ENCODE measurements around the gene C12orf75. TPM values are rescaled to one million over a fixed set of nuclear protein-coding genes. Genes with fewer than 3 reads are reported as not detected.

C12orf75 gene
- total RNA-seq, 1 donor from 2014 or later, result 43.1 TPM

- Mint-ChIP-seq H3K4me3 (no peak overlapping the region), H3K27me3 (no peaks in the 10 kb centered on the region), H3K9me3 (no peaks in the 10 kb centered on the region), H3K27ac (no peak overlapping the region), H3K36me3 (no peaks in the 10 kb centered on the region), H3K4me1 (ENCODE audit: unreplicated experiment) (peaks cover 29% of the 10 kb centered on the region)
- TF ChIP-seq, protein P1, sequence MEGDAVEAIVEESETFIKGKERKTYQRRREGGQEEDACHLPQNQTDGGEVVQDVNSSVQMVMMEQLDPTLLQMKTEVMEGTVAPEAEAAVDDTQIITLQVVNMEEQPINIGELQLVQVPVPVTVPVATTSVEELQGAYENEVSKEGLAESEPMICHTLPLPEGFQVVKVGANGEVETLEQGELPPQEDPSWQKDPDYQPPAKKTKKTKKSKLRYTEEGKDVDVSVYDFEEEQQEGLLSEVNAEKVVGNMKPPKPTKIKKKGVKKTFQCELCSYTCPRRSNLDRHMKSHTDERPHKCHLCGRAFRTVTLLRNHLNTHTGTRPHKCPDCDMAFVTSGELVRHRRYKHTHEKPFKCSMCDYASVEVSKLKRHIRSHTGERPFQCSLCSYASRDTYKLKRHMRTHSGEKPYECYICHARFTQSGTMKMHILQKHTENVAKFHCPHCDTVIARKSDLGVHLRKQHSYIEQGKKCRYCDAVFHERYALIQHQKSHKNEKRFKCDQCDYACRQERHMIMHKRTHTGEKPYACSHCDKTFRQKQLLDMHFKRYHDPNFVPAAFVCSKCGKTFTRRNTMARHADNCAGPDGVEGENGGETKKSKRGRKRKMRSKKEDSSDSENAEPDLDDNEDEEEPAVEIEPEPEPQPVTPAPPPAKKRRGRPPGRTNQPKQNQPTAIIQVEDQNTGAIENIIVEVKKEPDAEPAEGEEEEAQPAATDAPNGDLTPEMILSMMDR (conservative IDR thresholded peaks at IDR 0.05), result no peak
- DNase-seq (ENCODE audit: extremely low spot score, unreplicated experiment), result no peak
Measured at GRCh38 chr12:105406497-105406896, 76.0 kb downstream of the C12orf75 start.

- Mint-ChIP-seq H3K27me3 (no peaks in the 10 kb centered on the region), H3K4me1 (ENCODE audit: unreplicated experiment) (peaks cover 24% of the 10 kb centered on the region), H3K4me3 (no peak overlapping the region), H3K27ac (no peak overlapping the region), H3K36me3 (no peaks in the 10 kb centered on the region), H3K9me3 (no peaks in the 10 kb centered on the region)
- DNase-seq (ENCODE audit: extremely low spot score, unreplicated experiment), result no peak
- TF ChIP-seq, protein P1 (conservative IDR thresholded peaks at IDR 0.05), result no peak
Measured at GRCh38 chr12:105409279-105409678, 78.8 kb downstream of the C12orf75 start.

DNA sequence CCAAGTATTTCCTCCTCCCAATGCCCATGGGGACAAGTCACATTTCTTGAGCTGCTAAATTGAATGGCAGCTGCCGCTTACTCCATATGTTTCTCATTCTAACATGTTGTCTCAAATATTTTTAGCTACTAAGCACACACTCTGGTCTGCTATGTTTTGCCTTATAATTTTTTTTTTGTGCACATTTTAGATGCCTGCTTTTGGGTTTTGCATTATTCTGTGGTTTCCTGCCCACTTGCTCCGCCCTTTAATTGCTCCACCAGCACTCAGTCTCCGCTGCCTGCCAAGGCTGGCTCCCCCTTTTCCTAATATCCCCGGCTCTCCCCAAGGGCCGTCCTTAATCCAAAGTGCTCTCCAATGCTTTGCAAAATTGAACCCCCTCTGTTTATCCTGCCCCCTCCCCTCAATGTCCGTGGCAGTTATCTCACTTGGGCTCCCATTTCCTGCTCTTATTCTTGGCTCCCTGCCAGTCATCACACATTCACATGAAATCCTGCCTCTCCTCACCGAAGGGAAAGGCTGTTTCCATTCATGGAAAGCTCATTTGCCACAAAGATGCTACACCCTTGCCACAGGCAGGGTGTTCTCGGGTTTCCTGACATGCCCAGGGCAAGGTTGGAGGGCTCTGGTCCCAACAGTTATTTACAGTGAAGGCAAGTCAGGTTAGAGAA is 79.4 kb downstream of the C12orf75 start:
- H3K27ac Mint-ChIP-seq, result peak overlapping the region; percentile 27
- TF ChIP-seq, protein P1 (conservative IDR thresholded peaks at IDR 0.05), result no peak
- no peak for DNase-seq (ENCODE audit: extremely low spot score, unreplicated experiment)
- H3K4me1 Mint-ChIP-seq (ENCODE audit: unreplicated experiment), result peaks cover 24% of the 10 kb centered on the region
- no peaks in the 10 kb centered on the region for H3K9me3 Mint-ChIP-seq
- peak overlapping the region; percentile 54 for H3K4me3 Mint-ChIP-seq
- no peaks in the 10 kb centered on the region for H3K27me3 Mint-ChIP-seq
- H3K36me3 Mint-ChIP-seq, result no peaks in the 10 kb centered on the region

- no peak for DNase-seq (ENCODE audit: extremely low spot score, unreplicated experiment)
- no peaks in the 10 kb centered on the region for H3K9me3 Mint-ChIP-seq
- no peaks in the 10 kb centered on the region for H3K36me3 Mint-ChIP-seq
- H3K4me3 Mint-ChIP-seq, result no peak overlapping the region
- TF ChIP-seq, protein P1 (conservative IDR thresholded peaks at IDR 0.05), result no peak
- peaks cover 4% of the 10 kb centered on the region for H3K27me3 Mint-ChIP-seq
- H3K27ac Mint-ChIP-seq, result no peak overlapping the region
- H3K4me1 Mint-ChIP-seq (ENCODE audit: unreplicated experiment), result peaks cover 22% of the 10 kb centered on the region
Measured at GRCh38 chr12:105413911-105414487, 83.5 kb downstream of the C12orf75 start.

- DNase-seq (ENCODE audit: extremely low spot score, unreplicated experiment), result no peak
- H3K27me3 Mint-ChIP-seq, result peaks cover 4% of the 10 kb centered on the region
- peak overlapping the region; percentile 69 for H3K27ac Mint-ChIP-seq
- TF ChIP-seq, protein P1 (conservative IDR thresholded peaks at IDR 0.05), result peak; percentile 26
- no peaks in the 10 kb centered on the region for H3K9me3 Mint-ChIP-seq
- H3K36me3 Mint-ChIP-seq, result no peaks in the 10 kb centered on the region
- no peak overlapping the region for H3K4me3 Mint-ChIP-seq
- peaks cover 9% of the 10 kb centered on the region for H3K4me1 Mint-ChIP-seq (ENCODE audit: unreplicated experiment)
Measured at GRCh38 chr12:105417732-105418131, 87.2 kb downstream of the C12orf75 start.
